HepG2 (cell line): ENCODE measurements around the gene WDR91. TPM values are rescaled to one million over a fixed set of nuclear protein-coding genes. Genes with fewer than 3 reads are reported as not detected.
A peak's percentile ranks its signal among the peaks of the same experiment; 100 is the strongest.

Source experiments
- ESRRA ChIP-seq: sonication (generic); formaldehyde crosslinking; IDR thresholded peaks from 2 replicates; pipeline ENCODE4 v1.5.1; 2020; ENCODE audit warnings: mild to moderate bottlenecking, low read depth, missing genetic modification reagents
- HNRNPK ChIP-seq: fragments of 200-400 bp; formaldehyde crosslinking; IDR thresholded peaks from 2 replicates; pipeline ENCODE4 v1.6.1; 2018; ENCODE audit warnings: low read length, low read depth, moderate library complexity, mild to moderate bottlenecking; ENCODE audit not compliant: poor library complexity, severe bottlenecking
- LCORL ChIP-seq, 2 experiments: fragments of 450-650 bp in 1 of 2; sonication (generic) in 1 of 2; formaldehyde crosslinking in 1 of 2; IDR thresholded peaks; 2 replicates each; pipeline versions ENCODE4 v1.5.0 to v1.6.1; 2017 to 2020; ENCODE audit warnings: antibody characterized with exemption in 1 of 2, missing genetic modification reagents in 1 of 2
- NFIB ChIP-seq: sonication (generic); formaldehyde crosslinking; IDR thresholded peaks from 2 replicates; pipeline ENCODE4 v1.9.0; 2021; ENCODE audit warnings: missing genetic modification reagents, mild to moderate bottlenecking, borderline replicate concordance
- POGZ ChIP-seq: sonication (generic); formaldehyde crosslinking; IDR thresholded peaks from 2 replicates; pipeline ENCODE4 v1.4.0; 2020; ENCODE audit warnings: mild to moderate bottlenecking, missing genetic modification reagents
- RAD51 ChIP-seq: fragments of 450-650 bp; IDR thresholded peaks from 2 replicates; pipeline ENCODE4 v1.6.1; 2016; ENCODE audit warnings: borderline replicate concordance
- RCOR2 ChIP-seq: IDR thresholded peaks from 2 replicates; pipeline ENCODE4 v1.6.1; 2016; ENCODE audit warnings: missing biosample characterization, missing genetic modification reagents
- RFXAP ChIP-seq: sonication (generic); formaldehyde crosslinking; IDR thresholded peaks from 2 replicates; pipeline ENCODE4 v1.4.0; 2020; ENCODE audit warnings: missing genetic modification reagents, borderline replicate concordance
- STAT5B ChIP-seq: sonication (generic); formaldehyde crosslinking; IDR thresholded peaks from 2 replicates; pipeline ENCODE4 v1.4.0; 2020; ENCODE audit warnings: missing genetic modification reagents
- ZNF207 ChIP-seq: fragments of 450-650 bp; IDR thresholded peaks from 2 replicates; pipeline ENCODE4 v1.6.1; 2016; ENCODE audit warnings: antibody characterized with exemption, borderline replicate concordance
- ZNF331 ChIP-seq: sonication (generic); formaldehyde crosslinking; IDR thresholded peaks from 2 replicates; pipeline ENCODE4 v1.4.0; 2020; ENCODE audit warnings: missing genetic modification reagents
- ZNF333 ChIP-seq: sonication (generic); formaldehyde crosslinking; IDR thresholded peaks from 2 replicates; pipeline ENCODE4 v1.4.0; 2020; ENCODE audit warnings: mild to moderate bottlenecking, missing genetic modification reagents, borderline replicate concordance
- ZNF569 ChIP-seq: sonication (generic); formaldehyde crosslinking; IDR thresholded peaks from 2 replicates; pipeline ENCODE4 v1.5.0; 2020; ENCODE audit warnings: mild to moderate bottlenecking, missing genetic modification reagents, moderate library complexity, borderline replicate concordance
- ZNF616 ChIP-seq: sonication (generic); formaldehyde crosslinking; IDR thresholded peaks from 2 replicates; pipeline ENCODE4 v1.5.0; 2020; ENCODE audit warnings: low read depth, mild to moderate bottlenecking, missing genetic modification reagents
- polyA plus RNA-seq, 8 experiments: library from polyadenylated mRNA; depleted of rRNA in 3 of 8; stranded (reverse) in 7 of 8; unstranded in 1 of 8; fragments of >200 nt; fragmentation: Illumina TruSeq in 4 of 8; extraction: Trizol in 4 of 8; gene quantifications; 2 replicates each; pipeline versions ENCODE4 v1.2.1 to v1.2.3, GENCODE V29; 2011 to 2016; ENCODE audit warnings: low read depth in 4 of 8, missing spikeins in 1 of 8, mixed read lengths in 1 of 8; ENCODE audit not compliant: insufficient read depth in 1 of 8
- total RNA-seq, 5 experiments: library from RNA; depleted of rRNA; stranded (reverse); fragments of >200 nt; fragmentation: Illumina TruSeq; extraction: Trizol; gene quantifications; 2 replicates each; pipeline ENCODE4 v1.2.3, GENCODE V29; 2016; ENCODE audit warnings: low read depth in 1 of 5
- TF ChIP-seq, protein P1 (sequence below): sonication (generic); formaldehyde crosslinking; IDR thresholded peaks from 2 replicates; pipeline ENCODE4 v1.4.0; 2020; ENCODE audit warnings: mild to moderate bottlenecking, missing genetic modification reagents
- TF ChIP-seq, protein P2 (sequence below): sonication (generic); formaldehyde crosslinking; IDR thresholded peaks from 2 replicates; pipeline ENCODE4 v1.5.0; 2020; ENCODE audit warnings: mild to moderate bottlenecking, missing genetic modification reagents, borderline replicate concordance

WDR91 gene
- total and polyA plus RNA-seq, 2 of the 13 experiments (the other 11 are each of a cell fraction or from before 2014, with no cell fraction given): 11.6 to 12.1 TPM

DNA sequence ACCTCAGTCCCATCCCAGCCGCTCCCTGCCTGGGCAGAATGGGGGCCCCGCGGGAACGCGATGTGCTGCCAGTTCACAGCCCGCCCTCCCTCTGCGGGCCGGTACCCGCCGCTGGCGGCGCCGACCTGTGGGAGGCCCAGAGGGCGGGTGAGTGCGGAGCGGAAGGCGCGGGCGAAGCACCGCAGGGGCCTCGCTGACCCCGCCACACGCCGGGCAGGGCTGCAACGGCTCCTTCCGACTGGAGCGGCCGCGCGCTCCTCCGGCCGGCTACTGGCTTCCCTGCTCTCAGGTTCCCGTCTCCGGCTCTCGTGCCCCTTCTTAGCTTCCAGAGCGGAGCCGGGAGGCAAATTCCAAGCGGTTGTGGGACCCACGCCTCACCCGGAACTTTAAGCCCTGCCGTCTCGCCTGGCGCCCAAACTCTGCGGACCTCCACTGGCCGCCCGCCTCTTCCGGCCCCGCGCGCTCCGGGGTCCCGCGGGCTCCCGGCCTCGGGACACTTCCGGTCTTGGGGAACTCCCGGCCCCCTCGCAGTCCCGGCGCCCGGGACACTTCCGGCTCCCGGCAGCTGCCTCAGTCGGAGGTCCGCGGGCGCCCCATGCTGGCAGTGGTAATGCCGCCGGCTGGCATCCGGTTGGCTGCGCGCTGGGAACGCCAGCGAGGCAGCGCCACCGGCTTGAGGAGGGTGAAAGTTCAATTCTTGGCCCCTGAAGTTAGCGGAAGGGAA is 40.9 kb downstream of the WDR91 start, which contains the start of gene CYREN (continued):
- TF ChIP-seq RFXAP (CRISPR knock-in tag): peak; percentile 79; the same call in 1 of the 2 replicates
- TF ChIP-seq, protein P1, sequence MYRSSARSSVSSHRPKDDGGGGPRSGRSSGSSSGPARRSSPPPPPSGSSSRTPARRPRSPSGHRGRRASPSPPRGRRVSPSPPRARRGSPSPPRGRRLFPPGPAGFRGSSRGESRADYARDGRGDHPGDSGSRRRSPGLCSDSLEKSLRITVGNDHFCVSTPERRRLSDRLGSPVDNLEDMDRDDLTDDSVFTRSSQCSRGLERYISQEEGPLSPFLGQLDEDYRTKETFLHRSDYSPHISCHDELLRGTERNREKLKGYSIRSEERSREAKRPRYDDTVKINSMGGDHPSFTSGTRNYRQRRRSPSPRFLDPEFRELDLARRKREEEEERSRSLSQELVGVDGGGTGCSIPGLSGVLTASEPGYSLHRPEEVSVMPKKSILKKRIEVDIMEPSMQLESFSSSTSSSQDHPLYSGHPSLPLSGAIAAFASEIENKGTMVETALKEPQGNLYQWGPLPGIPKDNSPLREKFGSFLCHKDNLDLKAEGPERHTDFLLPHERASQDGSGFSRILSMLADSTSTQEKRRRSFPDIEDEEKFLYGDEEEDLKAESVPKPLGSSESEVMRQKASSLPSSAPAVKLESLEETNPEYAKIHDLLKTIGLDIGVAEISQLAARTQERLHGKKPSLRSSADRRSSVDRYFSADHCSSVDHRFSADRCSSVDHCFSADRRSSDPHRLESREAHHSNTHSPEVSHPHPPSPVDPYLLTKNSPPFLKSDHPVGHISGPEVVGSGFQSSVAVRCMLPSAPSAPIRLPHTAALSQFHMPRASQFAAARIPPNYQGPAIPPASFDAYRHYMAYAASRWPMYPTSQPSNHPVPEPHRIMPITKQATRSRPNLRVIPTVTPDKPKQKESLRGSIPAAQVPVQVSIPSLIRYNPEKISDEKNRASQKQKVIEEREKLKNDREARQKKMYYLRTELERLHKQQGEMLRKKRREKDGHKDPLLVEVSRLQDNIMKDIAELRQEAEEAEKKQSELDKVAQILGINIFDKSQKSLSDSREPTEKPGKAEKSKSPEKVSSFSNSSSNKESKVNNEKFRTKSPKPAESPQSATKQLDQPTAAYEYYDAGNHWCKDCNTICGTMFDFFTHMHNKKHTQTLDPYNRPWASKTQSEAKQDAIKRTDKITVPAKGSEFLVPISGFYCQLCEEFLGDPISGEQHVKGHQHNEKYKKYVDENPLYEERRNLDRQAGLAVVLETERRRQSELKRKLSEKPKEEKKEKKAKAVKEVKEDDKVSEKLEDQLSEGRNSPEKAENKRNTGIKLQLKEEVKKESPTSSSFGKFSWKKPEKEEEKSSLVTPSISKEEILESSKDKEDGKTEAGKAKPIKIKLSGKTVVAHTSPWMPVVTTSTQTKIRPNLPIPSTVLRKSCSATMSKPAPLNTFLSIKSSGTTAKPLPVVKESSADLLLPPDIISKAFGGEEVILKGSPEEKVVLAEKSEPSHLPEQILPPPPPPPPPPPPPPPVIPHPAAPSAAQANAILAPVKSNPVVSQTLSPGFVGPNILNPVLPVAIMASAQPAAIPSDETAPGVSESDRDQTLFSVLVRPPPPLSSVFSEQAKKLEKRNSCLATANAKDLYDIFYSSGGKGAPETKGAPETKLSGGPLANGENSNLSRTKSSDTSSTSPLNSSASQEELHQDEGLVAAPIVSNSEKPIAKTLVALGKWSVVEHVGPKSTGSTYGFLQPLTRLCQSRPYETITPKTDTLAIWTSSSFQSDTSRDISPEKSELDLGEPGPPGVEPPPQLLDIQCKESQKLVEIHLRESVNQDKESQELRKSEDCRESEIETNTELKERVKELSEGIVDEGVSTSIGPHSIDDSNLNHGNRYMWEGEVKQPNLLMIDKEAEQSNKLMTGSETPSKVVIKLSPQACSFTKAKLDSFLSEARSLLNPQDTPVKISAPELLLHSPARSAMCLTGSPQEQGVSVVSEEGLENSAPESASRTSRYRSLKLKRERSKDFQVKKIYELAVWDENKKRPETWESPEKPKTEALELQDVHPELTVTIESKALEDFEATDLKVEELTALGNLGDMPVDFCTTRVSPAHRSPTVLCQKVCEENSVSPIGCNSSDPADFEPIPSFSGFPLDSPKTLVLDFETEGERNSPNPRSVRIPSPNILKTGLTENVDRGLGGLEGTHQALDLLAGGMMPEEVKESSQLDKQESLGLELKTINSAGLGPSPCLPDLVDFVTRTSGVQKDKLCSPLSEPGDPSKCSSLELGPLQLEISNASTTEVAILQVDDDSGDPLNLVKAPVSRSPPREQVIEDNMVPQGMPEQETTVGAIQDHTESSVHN (CRISPR knock-in tag): peak; percentile 23; the same call in 1 of the 2 replicates
- no peak for TF ChIP-seq NFIB
- TF ChIP-seq ESRRA (CRISPR knock-in tag): peak; percentile 30; the same call in 1 of the 2 replicates
- peak; percentile 44 for TF ChIP-seq HNRNPK
- TF ChIP-seq LCORL (IDR thresholded peaks at IDR 0.05): no peak
- TF ChIP-seq LCORL (CRISPR knock-in tag; IDR thresholded peaks at IDR 0.05): peak; percentile 93; the same call in 1 of the 2 replicates
- no peak for TF ChIP-seq RAD51
- no peak for TF ChIP-seq STAT5B (CRISPR knock-in tag)
- TF ChIP-seq ZNF569 (CRISPR knock-in tag): no peak
- TF ChIP-seq POGZ (CRISPR knock-in tag): peak; percentile 93
- peak; percentile 66; the same call in 1 of the 2 replicates for TF ChIP-seq ZNF331 (CRISPR knock-in tag)
- peak; percentile 68; the same call in 1 of the 2 replicates for TF ChIP-seq RCOR2 (CRISPR knock-in tag)
- TF ChIP-seq, protein P2, sequence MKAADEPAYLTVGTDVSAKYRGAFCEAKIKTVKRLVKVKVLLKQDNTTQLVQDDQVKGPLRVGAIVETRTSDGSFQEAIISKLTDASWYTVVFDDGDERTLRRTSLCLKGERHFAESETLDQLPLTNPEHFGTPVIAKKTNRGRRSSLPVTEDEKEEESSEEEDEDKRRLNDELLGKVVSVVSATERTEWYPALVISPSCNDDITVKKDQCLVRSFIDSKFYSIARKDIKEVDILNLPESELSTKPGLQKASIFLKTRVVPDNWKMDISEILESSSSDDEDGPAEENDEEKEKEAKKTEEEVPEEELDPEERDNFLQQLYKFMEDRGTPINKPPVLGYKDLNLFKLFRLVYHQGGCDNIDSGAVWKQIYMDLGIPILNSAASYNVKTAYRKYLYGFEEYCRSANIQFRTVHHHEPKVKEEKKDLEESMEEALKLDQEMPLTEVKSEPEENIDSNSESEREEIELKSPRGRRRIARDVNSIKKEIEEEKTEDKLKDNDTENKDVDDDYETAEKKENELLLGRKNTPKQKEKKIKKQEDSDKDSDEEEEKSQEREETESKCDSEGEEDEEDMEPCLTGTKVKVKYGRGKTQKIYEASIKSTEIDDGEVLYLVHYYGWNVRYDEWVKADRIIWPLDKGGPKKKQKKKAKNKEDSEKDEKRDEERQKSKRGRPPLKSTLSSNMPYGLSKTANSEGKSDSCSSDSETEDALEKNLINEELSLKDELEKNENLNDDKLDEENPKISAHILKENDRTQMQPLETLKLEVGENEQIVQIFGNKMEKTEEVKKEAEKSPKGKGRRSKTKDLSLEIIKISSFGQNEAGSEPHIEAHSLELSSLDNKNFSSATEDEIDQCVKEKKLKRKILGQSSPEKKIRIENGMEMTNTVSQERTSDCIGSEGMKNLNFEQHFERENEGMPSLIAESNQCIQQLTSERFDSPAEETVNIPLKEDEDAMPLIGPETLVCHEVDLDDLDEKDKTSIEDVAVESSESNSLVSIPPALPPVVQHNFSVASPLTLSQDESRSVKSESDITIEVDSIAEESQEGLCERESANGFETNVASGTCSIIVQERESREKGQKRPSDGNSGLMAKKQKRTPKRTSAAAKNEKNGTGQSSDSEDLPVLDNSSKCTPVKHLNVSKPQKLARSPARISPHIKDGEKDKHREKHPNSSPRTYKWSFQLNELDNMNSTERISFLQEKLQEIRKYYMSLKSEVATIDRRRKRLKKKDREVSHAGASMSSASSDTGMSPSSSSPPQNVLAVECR (CRISPR knock-in tag): peak; percentile 85
- no peak for TF ChIP-seq ZNF207
- TF ChIP-seq ZNF616: peak; percentile 53; the same call in 1 of the 2 replicates
- TF ChIP-seq ZNF333 (CRISPR knock-in tag): 0 out of 2 replicates have a peak, but pooled peaks have one; percentile 48
